Stimulated activated CD4-positive, alpha-beta T cell treated with anti-CD3 and anti-CD28 coated beads, Interleukin-1b, Interleukin-23, amount 100 ng/mL, for 4 hours (primary cell): ENCODE results near the gene PAGE2.
A peak's percentile ranks its signal among the peaks of the same experiment; 100 is the strongest.
"Not testable (repeated sequence)": the region's sequence is repeated elsewhere in the genome, so short reads cannot be mapped to it uniquely, and the experiment has no call there.

ENCODE experiments used
- DNase-seq, 2 donors: peaks; one replicate each; pipeline ENCODE4 v3.0.0-alpha.2; 2020; ENCODE audit warnings: low read depth in 2 of 2

The PAGE2 gene, protein sequence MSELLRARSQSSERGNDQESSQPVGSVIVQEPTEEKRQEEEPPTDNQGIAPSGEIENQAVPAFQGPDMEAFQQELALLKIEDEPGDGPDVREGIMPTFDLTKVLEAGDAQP

GRCh38 chrX:55088795-55089489 is at the start of gene PAGE2:
Gene PAGE2 (plus strand): TSS chrX:55089018. CDS start chrX:55090021, 1,003 bp downstream.
- no peak for DNase-seq

GRCh38 chrX:55039471-55039870 is 49.3 kb upstream of the PAGE2 start:
- DNase-seq: no peak

DNA sequence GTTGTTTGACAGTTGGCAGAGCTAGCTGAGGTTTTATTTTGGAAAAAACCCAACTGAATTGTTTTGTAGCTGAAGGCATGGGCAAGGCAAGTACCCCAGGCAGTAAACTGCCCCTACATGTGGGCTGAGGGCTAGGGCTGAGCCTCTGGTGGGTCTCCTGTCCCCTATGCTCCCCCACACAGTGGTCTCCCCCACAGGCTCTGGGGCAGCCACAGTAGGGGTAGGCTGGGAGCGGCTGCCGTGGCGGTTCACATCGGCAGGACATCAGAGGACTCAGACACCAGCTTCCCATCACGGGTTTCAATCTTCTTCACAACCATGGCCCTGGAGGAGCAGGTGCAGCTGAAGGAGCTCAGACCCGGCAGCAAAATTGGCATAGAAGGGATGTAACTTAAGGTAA is 47.3 kb upstream of the PAGE2 start:
- no peak for DNase-seq

DNA sequence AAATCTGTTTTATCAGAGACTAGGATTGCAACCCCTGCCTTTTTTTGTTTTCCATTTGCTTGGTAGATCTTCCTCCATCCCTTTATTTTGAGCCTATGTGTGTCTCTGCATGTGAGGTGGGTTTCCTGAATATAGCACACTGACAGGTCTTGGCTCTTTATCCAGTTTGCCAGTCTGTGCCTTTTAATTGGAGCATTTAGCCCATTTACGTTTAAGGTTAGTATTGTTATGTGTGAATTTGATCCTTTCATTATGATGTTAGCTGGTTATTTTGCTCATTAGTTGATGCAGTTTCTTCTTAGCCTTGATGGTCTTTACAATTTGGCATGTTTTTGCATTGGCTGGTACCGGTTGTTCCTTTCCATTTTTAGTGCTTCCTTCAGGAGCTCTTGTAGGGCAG is 38.2 kb upstream of the PAGE2 start:
- DNase-seq: not testable (repeated sequence)

DNA sequence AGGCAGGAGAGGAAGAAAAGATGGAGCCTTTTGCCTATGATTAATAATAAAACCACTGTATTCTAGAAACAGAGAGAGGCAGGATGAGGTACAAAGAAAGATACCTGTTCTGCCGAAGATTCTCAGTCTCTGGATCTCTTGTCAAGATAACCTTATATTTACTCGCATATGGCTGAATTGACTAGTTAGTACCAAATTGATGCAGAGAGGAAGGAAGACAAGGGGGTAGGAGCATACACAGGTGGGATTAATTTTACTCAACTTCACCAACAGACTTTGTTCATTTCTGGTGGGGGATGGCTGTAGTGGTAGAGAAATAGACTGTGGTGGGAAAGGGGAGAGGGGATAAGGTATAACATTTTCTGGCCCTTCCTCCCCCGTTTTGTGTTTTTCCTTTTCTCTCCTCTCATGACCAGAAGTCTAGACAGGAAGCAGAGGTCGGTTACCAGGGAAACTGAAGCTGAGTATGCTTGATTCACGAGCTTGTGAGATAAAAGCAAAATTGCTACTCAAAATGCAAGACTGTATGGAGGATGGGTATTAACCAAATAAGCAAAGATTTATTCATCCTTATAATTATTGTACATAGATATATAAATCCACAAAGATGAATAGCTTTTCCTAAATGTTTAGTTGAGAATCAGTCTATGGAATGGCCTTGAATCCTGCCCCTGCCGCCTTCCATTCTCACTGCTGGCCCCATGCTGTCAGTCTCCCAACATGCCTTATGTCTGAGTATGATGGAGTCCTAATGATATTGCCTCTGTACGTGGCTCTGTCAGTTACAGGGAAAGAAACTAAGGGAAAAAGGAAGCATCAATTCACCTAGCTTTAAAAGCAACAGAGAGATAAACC is 31.8 kb upstream of the PAGE2 start:
- DNase-seq: no peak

DNA sequence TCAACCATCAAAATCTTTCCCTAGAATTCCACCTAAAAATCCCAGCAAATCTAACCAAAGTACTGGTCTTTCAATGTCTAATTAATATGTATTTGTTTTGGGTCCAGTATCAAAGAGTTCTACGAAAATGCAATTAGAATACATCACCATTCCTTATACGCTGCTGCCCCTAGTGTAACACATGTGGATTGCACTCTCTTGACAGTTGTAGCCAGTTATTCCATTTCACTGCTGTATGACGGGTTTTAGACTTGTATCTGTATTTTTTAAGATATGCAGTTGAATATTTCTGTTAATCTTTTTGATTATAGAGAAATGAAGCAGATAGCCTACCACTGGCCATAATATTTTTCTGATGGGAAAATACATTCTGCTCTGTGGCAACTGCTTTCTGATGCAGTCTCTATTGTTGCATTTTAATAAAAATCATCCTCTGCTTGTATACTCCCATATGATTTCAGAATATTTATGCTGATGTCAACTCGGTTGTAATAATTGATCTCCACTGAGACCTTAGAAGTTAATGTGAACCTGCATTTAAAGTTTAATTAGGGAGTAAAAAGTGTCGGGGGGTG is 31.1 kb upstream of the PAGE2 start:
- peak in 1 of 2 donors; percentile 19 for DNase-seq

DNA sequence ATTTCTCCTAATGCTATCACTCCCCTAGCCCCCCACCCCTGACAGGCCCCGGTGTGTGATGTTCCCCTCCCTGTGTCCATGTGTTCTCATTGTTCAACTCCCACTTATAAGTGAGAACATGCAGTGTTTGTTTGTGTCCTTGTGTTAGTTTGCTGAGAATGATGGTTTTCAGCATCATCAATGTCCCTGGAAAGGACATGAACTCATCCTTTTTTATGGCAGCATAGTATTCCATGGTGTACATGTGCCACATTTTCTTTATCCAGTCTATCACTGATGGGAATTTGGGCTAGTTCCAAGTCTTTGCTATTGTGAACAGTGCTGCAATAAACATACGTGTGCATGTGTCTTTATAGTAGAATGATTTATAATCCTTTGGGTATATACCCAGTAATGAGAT is 21.6 kb upstream of the PAGE2 start:
- not testable (repeated sequence) for DNase-seq

DNA sequence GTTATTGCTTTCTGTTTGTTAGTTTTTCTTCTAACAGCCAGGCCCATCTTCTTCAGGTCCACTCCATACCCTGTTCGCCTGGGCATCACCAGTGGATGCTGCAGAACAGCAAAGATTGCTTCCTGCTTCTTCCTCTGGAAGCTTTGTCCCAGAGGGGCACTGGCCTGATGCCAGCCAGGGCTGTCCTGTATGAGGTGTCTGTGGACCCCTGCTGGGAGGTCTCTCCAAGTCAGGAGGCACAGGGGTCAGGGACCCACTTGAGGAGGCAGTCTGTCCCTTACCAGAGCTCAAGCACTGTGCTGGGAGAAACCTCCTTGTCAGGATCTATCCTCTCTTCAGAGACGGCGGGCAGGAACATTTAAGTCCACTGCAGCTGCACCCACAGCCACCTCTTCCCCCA is 16.5 kb upstream of the PAGE2 start:
- DNase-seq: no peak

GRCh38 chrX:55074851-55075467 is 13.9 kb upstream of the PAGE2 start, which contains the start of gene PAGE2B:
Gene PAGE2B (plus strand): TSS chrX:55075030. CDS start chrX:55076042, 1,012 bp downstream.
- no peak for DNase-seq

- no peak for DNase-seq
Observed at GRCh38 chrX:55098691-55099090, 9.9 kb downstream of the PAGE2 start.

- DNase-seq: no peak
Observed at GRCh38 chrX:55099162-55099561, 10.3 kb downstream of the PAGE2 start.

DNA sequence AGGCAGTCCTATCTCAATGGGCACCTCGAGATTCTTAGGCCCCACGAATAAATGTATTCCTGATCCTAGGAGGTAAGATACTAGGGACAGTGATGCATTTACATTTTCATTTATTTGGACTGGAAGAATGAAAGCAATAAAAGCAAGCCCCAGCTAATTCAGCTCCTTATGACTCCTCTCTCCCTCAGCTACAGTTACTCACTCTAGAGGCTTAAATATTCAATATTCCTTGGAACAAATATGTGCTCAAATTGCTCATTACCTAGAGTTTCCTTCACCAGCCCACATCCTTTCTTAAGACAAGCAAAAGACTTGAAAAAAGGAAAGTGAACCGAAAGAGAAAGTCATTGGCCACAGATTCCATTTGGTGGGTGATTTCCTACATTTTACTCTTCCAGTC is 13.9 kb downstream of the PAGE2 start:
- no peak for DNase-seq

- DNase-seq: no peak
Observed at GRCh38 chrX:55107262-55107661, 18.4 kb downstream of the PAGE2 start.

DNA sequence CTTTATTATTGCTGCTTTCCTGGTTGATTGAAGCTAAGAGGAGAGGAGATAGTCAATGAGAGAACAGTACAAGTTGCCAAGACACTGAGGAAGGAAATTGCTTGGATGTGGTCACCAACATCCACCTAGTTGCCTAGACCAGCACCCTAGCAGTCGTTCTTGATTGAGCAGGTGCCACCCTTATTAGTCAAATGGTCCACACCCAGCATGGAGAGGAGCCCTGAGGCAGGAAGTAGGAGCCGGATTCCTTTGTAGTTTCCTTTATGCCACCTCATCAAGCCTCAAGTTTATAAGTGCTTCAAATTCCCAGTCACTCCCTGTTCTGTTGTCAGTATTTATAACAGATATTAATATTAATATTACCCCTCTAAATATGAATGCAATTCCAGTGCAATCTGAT is 19.1 kb downstream of the PAGE2 start:
- no peak for DNase-seq

DNA sequence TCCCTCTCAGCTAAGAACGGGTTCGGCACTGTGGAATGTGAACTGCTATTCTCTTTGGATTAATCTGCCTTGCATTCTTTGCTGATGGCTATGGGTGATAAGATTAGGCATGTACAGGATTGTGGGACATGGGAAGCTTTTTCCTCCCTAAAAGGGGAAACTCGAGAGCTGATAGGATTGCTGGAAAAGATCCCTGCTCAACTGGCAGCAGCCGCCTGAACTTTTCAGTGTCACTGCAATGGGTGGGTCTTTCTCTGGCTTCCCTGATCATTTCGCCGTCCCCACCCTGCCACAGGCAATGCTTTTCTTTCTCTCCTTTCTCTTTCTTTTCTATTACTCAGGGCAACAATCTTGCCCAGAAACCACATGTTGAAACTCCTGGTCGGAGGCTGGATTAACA is 20.5 kb downstream of the PAGE2 start:
- no peak for DNase-seq

DNA sequence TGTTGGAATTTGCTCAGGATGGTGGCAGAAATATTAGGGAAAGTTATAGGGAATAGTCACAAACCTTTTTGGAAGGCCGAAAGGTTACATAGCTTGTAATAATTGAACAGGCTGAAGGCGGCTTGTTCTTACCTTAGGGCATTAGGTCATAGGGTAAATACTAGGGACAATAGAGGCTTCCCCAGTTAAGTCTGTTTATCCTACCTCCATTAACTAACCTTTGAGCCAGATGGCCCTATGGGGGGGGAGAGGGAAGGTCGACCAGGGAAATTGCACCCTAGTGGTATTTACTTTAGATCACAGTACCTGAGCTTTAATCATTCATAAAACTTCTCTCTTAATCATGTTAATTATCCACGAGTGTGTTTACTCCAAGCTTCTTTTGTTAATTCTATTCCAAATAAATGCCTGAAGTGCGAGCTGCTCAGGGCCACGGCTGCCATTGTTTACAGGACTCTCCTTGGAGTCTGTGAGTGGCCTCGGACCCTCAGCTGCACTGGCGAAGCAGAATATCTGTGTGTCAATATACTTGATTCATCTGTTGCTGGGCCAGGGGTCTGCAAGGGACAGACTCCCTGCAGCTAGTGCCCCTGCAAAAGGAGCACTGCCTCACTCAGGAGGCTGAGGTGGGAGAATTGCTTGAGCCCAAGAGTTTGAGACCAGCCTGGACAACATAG is 22.9 kb downstream of the PAGE2 start:
- DNase-seq: no peak

- not testable (repeated sequence) for DNase-seq
Observed at GRCh38 chrX:55116589-55116988, 27.8 kb downstream of the PAGE2 start.

DNA sequence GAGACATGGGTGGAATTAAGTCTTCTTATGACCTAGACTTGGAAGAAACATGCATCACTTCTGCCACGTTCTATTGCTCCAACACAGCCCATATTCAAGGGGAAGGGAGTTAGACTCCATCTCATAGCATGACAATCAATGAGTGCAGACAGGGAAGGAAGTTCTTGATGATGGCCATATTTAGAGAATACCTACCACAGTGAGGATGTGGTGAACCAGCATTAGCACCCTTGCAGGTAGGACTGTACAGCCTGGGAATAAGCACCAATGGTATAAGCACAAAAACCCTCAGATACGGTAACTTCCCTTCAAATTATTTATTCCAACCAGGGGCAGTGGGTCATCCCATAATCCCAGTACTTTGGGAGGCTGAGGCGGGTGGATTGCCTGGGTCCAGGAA is 29.8 kb downstream of the PAGE2 start:
- DNase-seq: no peak

GRCh38 chrX:55119271-55119670 is 30.5 kb downstream of the PAGE2 start:
- no peak for DNase-seq

GRCh38 chrX:55119712-55120111 is 30.9 kb downstream of the PAGE2 start:
- no peak for DNase-seq

DNA sequence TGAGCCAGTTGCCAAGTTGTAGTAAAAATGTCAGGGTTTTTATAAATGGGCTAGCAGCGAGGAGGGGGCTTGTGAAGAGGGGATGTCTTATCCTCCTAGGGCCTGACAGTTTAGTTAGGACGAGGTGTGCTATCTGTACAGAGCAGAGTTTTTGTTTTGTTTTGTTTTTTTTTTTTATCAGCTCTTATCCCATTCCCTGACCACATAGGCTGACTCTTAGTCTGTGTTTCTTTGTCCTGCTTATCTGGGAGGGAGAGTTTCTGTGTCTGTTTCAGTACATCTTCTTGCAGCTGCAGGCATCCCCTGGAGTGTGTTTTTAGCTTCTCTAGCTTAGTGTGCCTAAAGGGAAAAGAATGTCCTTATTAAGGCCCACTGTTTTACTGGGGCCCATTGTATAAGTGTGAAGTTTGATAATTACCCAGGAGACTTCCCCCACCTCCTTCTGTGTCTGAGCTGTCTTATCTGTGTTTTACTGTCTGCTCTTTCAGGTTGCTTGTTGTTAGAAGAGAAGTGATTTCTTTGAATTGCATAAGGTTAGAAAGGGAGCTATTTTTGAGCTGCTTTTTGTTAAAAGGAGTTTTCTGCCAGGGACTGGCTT is 32.0 kb downstream of the PAGE2 start:
- no peak for DNase-seq
